Tibial nerve (tissue), 4 donors: Measurements from ENCODE around the gene DNAJC4.

Source experiments
- CTCF ChIP-seq, 5 experiments: fragments of 200-600 bp in 3 of 5; fragments of 450-650 bp in 2 of 5; sonication (generic) in 3 of 5; IDR thresholded peaks; one replicate each; pipeline ENCODE4 v1.5.1; 2016 to 2019; ENCODE audit warnings: antibody characterized with exemption in 5 of 5, mild to moderate bottlenecking in 3 of 5, moderate library complexity in 2 of 5
- EP300 ChIP-seq, 2 donors: sonication (generic); formaldehyde crosslinking; IDR thresholded peaks; one replicate each; pipeline ENCODE4 v1.6.1; 2017; ENCODE audit warnings: antibody characterized with exemption in 2 of 2, mild to moderate bottlenecking in 1 of 2
- POLR2A ChIP-seq, 2 donors: fragments of 450-650 bp; IDR thresholded peaks; one replicate each; pipeline ENCODE4 v1.6.1; 2017; ENCODE audit warnings: antibody characterized with exemption in 2 of 2, mild to moderate bottlenecking in 2 of 2, moderate library complexity in 2 of 2

GRCh38 chr11:64207256-64208085, 22.9 kb upstream of the DNAJC4 start:
- TF ChIP-seq CTCF (IDR thresholded peaks at IDR 0.05) (no peak), POLR2A (IDR thresholded peaks at IDR 0.05) (no peak), EP300 (IDR thresholded peaks at IDR 0.05) (peak in 1 of 2 donors; percentile 29)
